Spleen (tissue), 11 donors: ENCODE measurements around the gene SMYD1. TPM values are rescaled to one million over a fixed set of nuclear protein-coding genes. Genes with fewer than 3 reads are reported as not detected.
"Not testable (repeated sequence)": the region's sequence is repeated elsewhere in the genome, so short reads cannot be mapped to it uniquely, and the experiment has no call there.

ENCODE experiments used
- DNase-seq: peaks from one replicate; pipeline ENCODE4 v3.0.0-alpha.2; 2020
- H3K27ac ChIP-seq, 8 donors: fragments of 200-600 bp; sonication (generic) in 7 of 8; 1 replicate in 4 of 8; 2 replicates in 4 of 8; pipeline versions ENCODE4 v1.5.0 to v1.8.0; 2016 to 2021; ENCODE audit warnings: inconsistent platforms in 4 of 8, mild to moderate bottlenecking in 4 of 8, moderate library complexity in 1 of 8
- H3K27me3 ChIP-seq, 7 donors: fragments of 200-600 bp; sonication (generic) in 6 of 7; replicated peaks in 1 of 7; 1 replicate in 4 of 7; 2 replicates in 3 of 7; pipeline versions ENCODE4 v1.5.0 to v1.8.0; 2016 to 2021; ENCODE audit warnings: inconsistent platforms in 3 of 7, mild to moderate bottlenecking in 1 of 7
- H3K36me3 ChIP-seq, 6 donors: fragments of 200-600 bp; sonication (generic) in 5 of 6; 1 replicate in 4 of 6; 2 replicates in 2 of 6; pipeline versions ENCODE4 v1.5.0 to v1.8.0; 2016 to 2021; ENCODE audit warnings: inconsistent platforms in 2 of 6
- H3K4me1 ChIP-seq, 6 donors: fragments of 200-600 bp; sonication (generic) in 5 of 6; 1 replicate in 3 of 6; 2 replicates in 3 of 6; pipeline versions ENCODE4 v1.5.0 to v1.8.0; 2016 to 2021; ENCODE audit warnings: inconsistent platforms in 3 of 6
- H3K4me3 ChIP-seq, 8 donors: fragments of 200-600 bp; sonication (generic) in 7 of 8; 1 replicate in 4 of 8; 2 replicates in 4 of 8; pipeline versions ENCODE4 v1.5.0 to v1.8.0; 2016 to 2021; ENCODE audit warnings: inconsistent platforms in 4 of 8, mild to moderate bottlenecking in 4 of 8, moderate library complexity in 2 of 8
- H3K9me3 ChIP-seq, 8 donors: fragments of 200-600 bp; sonication (generic) in 7 of 8; 1 replicate in 4 of 8; 2 replicates in 4 of 8; pipeline versions ENCODE4 v1.5.0 to v1.8.0; 2016 to 2021; ENCODE audit warnings: inconsistent platforms in 4 of 8
- CTCF ChIP-seq, 11 experiments: fragments of 200-600 bp in 7 of 11; fragments of 450-650 bp in 4 of 11; sonication (generic) in 4 of 11; IDR thresholded peaks in 8 of 11; conservative IDR thresholded peaks in 3 of 11; 1 replicate in 7 of 11; 2 replicates in 4 of 11; pipeline versions ENCODE4 v1.4.0 to v1.8.0; 2016 to 2021; ENCODE audit warnings: antibody characterized with exemption in 11 of 11, inconsistent platforms in 4 of 11, mild to moderate bottlenecking in 1 of 11
- POLR2A ChIP-seq, 3 donors: fragments of 450-650 bp; IDR thresholded peaks; one replicate each; pipeline ENCODE4 v1.5.1; 2017; ENCODE audit warnings: antibody characterized with exemption in 3 of 3, mild to moderate bottlenecking in 1 of 3
- POLR2AphosphoS5 ChIP-seq, 3 donors: sonication (generic); formaldehyde crosslinking; IDR thresholded peaks; one replicate each; pipeline ENCODE4 v1.5.1; 2017; ENCODE audit warnings: antibody characterized with exemption in 3 of 3
- WGBS, 5 donors: extraction: QIAGEN DNeasy Blood & Tissue Kit in 3 of 5; methylation state at CpG; one replicate each; pipeline versions ENCODE4 v1.1.5 to v1.1.7; 2013 to 2018; 5-methylcytosine and 5-hydroxymethylcytosine counted together
- intact Hi-C: fragments of 100-400 bp; cut with DNase I; formaldehyde crosslinking; loops from one replicate; pipeline ENCODE4 v1.15.0; 2023; ENCODE audit warnings: low total_unique reads
- polyA plus RNA-seq, 3 donors: library from polyadenylated mRNA; stranded (reverse); fragments of 200-250 nt; gene quantifications; one replicate each; pipeline ENCODE4 v1.2.1, GENCODE V29; 2013
- total RNA-seq, 7 donors: library from RNA; depleted of rRNA in 3 of 7; stranded (reverse); fragments of >200 nt in 3 of 7; fragmentation: NEBNext Ultra II Directional in 4 of 7; extraction: Animal tissue kit (Norgen Biotek cat#: 25700) in 4 of 7; gene quantifications; one replicate each; pipeline versions ENCODE4 v1.1.0 to v1.2.1, GENCODE V29; 2016 to 2021
- donor health status: healthy with polysubstance abuse.
- donor health status: DM: no; HTN: no; CAD: no; lungs with moderate emphysema.
- donor health status: DM: no; HTN: no; CAD: no.
- donor health status: Bipolar disorder and iron deficiency.
- donor health status: healthy.
- donor health status: DM: no; HTN: no; CAD: no.
- donor health status: DM: yes; HTN: yes; CAD: no.

Gene SMYD1
- total and polyA plus RNA-seq, 10 donors, result 0.02 to 0.07 TPM; not detected in 8

DNA sequence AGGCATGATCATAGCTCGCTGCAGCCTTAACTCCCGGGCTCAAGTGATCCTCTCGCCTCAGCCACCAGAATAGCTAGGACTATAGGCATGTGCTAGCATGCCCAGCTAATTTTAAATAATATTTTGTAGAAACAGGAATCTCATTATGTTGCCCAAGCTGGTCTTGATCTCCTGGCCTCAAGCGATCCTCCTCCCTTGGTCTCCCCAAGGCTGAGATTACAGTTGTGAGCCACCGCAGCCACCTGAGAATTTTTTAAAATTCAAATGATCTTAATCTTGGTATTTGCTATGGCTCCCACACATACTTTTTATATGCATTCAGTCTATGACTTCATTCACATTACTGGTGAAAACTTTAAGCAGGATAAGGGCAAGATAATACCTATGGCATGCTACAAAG lies 25.1 kb upstream of the SMYD1 start:
- no peak overlapping the region for H3K4me3 ChIP-seq
- H3K27ac ChIP-seq, result no peak overlapping the region
- peaks cover 0 to 17% (median 2%) of the 10 kb centered on the region in 6 donors for H3K36me3 ChIP-seq
- 95 to 99% (median 97%) methylated on average over 5 of the region's 5 CpGs for WGBS, 5 donors
- TF ChIP-seq POLR2AphosphoS5 (IDR thresholded peaks at IDR 0.05) (no peak), POLR2A (IDR thresholded peaks at IDR 0.05) (no peak), CTCF (IDR thresholded peaks at IDR 0.05 in 8 of 11, conservative IDR thresholded peaks at IDR 0.05 in 3 of 11) (no peak)
- H3K9me3 ChIP-seq, result no peaks in the 10 kb centered on the region
- no peaks in the 10 kb centered on the region for H3K27me3 ChIP-seq
- peaks cover 0 to 33% (median 2%) of the 10 kb centered on the region in 6 donors for H3K4me1 ChIP-seq
- no peak for DNase-seq
- intact Hi-C loops, result no loop called here

DNA sequence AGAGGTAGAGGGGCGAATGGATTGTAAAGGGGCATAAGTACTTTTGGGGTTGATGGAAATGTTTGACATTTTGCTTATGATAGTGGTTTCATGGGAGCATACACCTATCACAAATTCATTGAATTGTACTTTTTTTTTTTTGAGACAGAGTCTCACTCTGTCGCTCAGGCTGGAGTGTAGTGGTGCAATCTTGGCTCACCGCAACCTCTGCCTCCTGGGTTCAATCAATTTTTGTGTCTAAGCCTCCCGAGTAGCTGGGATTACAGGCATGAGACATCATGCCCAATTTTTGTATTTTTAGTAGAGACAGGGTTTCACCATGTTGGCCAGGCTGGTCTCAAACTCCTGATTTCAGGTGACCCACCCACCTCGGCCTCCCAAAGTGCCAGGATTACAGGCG lies 22.1 kb upstream of the SMYD1 start:
- H3K27ac ChIP-seq, DNase-seq, H3K4me3 ChIP-seq, intact Hi-C loops, H3K9me3 ChIP-seq, H3K27me3 ChIP-seq: not testable (repeated sequence)
- H3K4me1 ChIP-seq, result peaks cover 0 to 40% (median 2%) of the 10 kb centered on the region in 6 donors
- H3K36me3 ChIP-seq, result peaks cover 0 to 20% (median 2%) of the 10 kb centered on the region in 6 donors
- 92 to 97% (median 93%) methylated on average over 6 of the region's 6 CpGs for WGBS, 5 donors

- H3K27ac ChIP-seq, result no peak overlapping the region
- peaks cover 7 to 44% (median 19%) of the 10 kb centered on the region in 6 donors for H3K4me1 ChIP-seq
- TF ChIP-seq POLR2A (IDR thresholded peaks at IDR 0.05), result no peak
- no peak for TF ChIP-seq POLR2AphosphoS5 (IDR thresholded peaks at IDR 0.05)
- TF ChIP-seq CTCF (IDR thresholded peaks at IDR 0.05 in 8 of 11, conservative IDR thresholded peaks at IDR 0.05 in 3 of 11), result no peak
- H3K9me3 ChIP-seq, result no peaks in the 10 kb centered on the region
- no peak overlapping the region for H3K4me3 ChIP-seq
- no peak for DNase-seq
- no peaks in the 10 kb centered on the region for H3K27me3 ChIP-seq
- intact Hi-C loops, result no loop called here
- WGBS, 5 donors, result 93 to 99% (median 98%) methylated on average over 3 of the region's 3 CpGs
- H3K36me3 ChIP-seq, result peaks cover 0 to 19% (median 2%) of the 10 kb centered on the region in 6 donors
These were observed 19.1 kb upstream of the SMYD1 start for GRCh38 chr2:88048541-88048940.

DNA sequence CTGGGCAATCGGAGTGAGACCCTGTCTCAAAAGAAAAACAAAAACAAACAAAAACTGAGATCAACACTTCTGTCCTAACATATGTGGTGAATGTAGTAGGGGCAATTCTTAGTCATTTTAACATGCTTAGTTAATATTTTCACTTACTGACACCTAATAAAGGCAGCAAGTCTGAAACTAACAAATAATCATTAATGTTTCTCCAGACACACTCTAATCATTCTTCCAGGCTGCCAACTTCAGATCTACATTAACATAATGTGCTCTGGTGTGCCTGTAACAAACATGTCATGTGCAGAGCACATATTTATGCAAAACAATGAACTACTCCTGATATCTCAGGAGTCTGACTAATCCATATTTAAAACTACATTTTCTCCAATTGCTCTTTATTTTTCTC lies 18.0 kb upstream of the SMYD1 start:
- no peaks in the 10 kb centered on the region for H3K9me3 ChIP-seq
- DNase-seq, result no peak
- intact Hi-C loops, result no loop called here
- 93 to 100% (median 96%) methylated on average over 1 of the region's 1 CpG for WGBS, 5 donors
- peaks cover 0 to 9% (median 0%) of the 10 kb centered on the region in 6 donors for H3K36me3 ChIP-seq
- H3K27me3 ChIP-seq, result no peaks in the 10 kb centered on the region
- H3K4me3 ChIP-seq, result no peak overlapping the region
- no peak overlapping the region for H3K27ac ChIP-seq
- TF ChIP-seq POLR2AphosphoS5 (IDR thresholded peaks at IDR 0.05), result no peak
- no peak for TF ChIP-seq POLR2A (IDR thresholded peaks at IDR 0.05)
- TF ChIP-seq CTCF (IDR thresholded peaks at IDR 0.05 in 8 of 11, conservative IDR thresholded peaks at IDR 0.05 in 3 of 11), result no peak
- peaks cover 12 to 55% (median 29%) of the 10 kb centered on the region in 6 donors for H3K4me1 ChIP-seq

- intact Hi-C loops, result no loop called here
- WGBS, 5 donors, result 88 to 97% (median 92%) methylated on average over 2 of the region's 2 CpGs
- peaks cover 15 to 55% (median 38%) of the 10 kb centered on the region in 6 donors for H3K4me1 ChIP-seq
These were observed 15.8 kb upstream of the SMYD1 start for GRCh38 chr2:88051792-88052191.

More at GRCh38 chr2:88051792-88052191, 15.8 kb upstream of the SMYD1 start:
- no peak for DNase-seq
- H3K27ac ChIP-seq, result no peak overlapping the region
- no peak overlapping the region for H3K4me3 ChIP-seq
- H3K9me3 ChIP-seq, result no peaks in the 10 kb centered on the region
- H3K27me3 ChIP-seq, result no peaks in the 10 kb centered on the region
- peaks cover 0 to 9% (median 0%) of the 10 kb centered on the region in 6 donors for H3K36me3 ChIP-seq
- TF ChIP-seq POLR2AphosphoS5 (IDR thresholded peaks at IDR 0.05) (no peak), CTCF (IDR thresholded peaks at IDR 0.05 in 8 of 11, conservative IDR thresholded peaks at IDR 0.05 in 3 of 11) (no peak), POLR2A (IDR thresholded peaks at IDR 0.05) (no peak)
